Loucy (cell line): ENCODE measurements around the gene WFDC12.

ENCODE experiments used
- H2AFZ ChIP-seq: fragments of 200-600 bp; sonication (generic); 2 replicates; pipeline ENCODE4 v1.6.0; 2016; ENCODE audit warnings: antibody characterized with exemption, mild to moderate bottlenecking, low read length, moderate library complexity
- H3F3A ChIP-seq: fragments of 200-600 bp; 2 replicates; pipeline ENCODE4 v1.6.0; 2016; ENCODE audit warnings: antibody characterized with exemption, low read depth, mild to moderate bottlenecking
- H3K27me3 ChIP-seq: fragments of 200-600 bp; sonication (generic); 2 replicates; pipeline ENCODE4 v1.6.1; 2014; ENCODE audit warnings: low read length, mild to moderate bottlenecking; ENCODE audit not compliant: insufficient read depth, poor library complexity, severe bottlenecking
- H3K36me3 ChIP-seq: fragments of 200-600 bp; sonication (generic); 2 replicates; pipeline ENCODE4 v1.6.1; 2016; ENCODE audit warnings: low read length; ENCODE audit not compliant: insufficient read depth
- H3K4me1 ChIP-seq: fragments of 200-600 bp; sonication (generic); 2 replicates; pipeline ENCODE4 v1.5.1; 2014; ENCODE audit warnings: low read length, mild to moderate bottlenecking; ENCODE audit not compliant: insufficient read depth, poor library complexity, severe bottlenecking
- H3K4me2 ChIP-seq: fragments of 200-600 bp; sonication (generic); 2 replicates; pipeline ENCODE4 v1.6.0; 2014; ENCODE audit warnings: antibody characterized with exemption, low read length, low read depth, mild to moderate bottlenecking; ENCODE audit not compliant: poor library complexity, severe bottlenecking
- H3K4me3 ChIP-seq: fragments of 200-600 bp; sonication (generic); 2 replicates; pipeline ENCODE4 v1.5.1; 2014; ENCODE audit warnings: low read length, mild to moderate bottlenecking, mixed read lengths; ENCODE audit not compliant: poor library complexity, severe bottlenecking
- H3K79me2 ChIP-seq: fragments of 200-600 bp; sonication (generic); 2 replicates; pipeline ENCODE4 v1.6.1; 2014; ENCODE audit warnings: low read length; ENCODE audit not compliant: insufficient read depth
- H3K9ac ChIP-seq: fragments of 200-600 bp; sonication (generic); 2 replicates; pipeline ENCODE4 v1.6.0; 2014; ENCODE audit warnings: mild to moderate bottlenecking, low read depth, low read length, moderate library complexity; ENCODE audit not compliant: poor library complexity, severe bottlenecking
- H3K9me2 ChIP-seq: fragments of 200-600 bp; sonication (generic); replicated peaks from 2 replicates; pipeline ENCODE4 v1.6.1; 2016; ENCODE audit warnings: low read depth, low read length, mixed read lengths
- H3K9me3 ChIP-seq: fragments of 200-600 bp; sonication (generic); 2 replicates; pipeline ENCODE4 v1.6.1; 2014; ENCODE audit warnings: mild to moderate bottlenecking, antibody characterized with exemption, low read length, low read depth; ENCODE audit not compliant: insufficient read depth
- H4K20me1 ChIP-seq: fragments of 200-600 bp; sonication (generic); 2 replicates; pipeline ENCODE4 v1.6.0; 2014; ENCODE audit warnings: antibody characterized with exemption, low read length, mild to moderate bottlenecking; ENCODE audit not compliant: insufficient read depth, poor library complexity, severe bottlenecking
- CTCF ChIP-seq: fragments of 200-600 bp; sonication (generic); conservative IDR thresholded peaks from 2 replicates; pipeline ENCODE4 v1.5.1; 2014; ENCODE audit warnings: mild to moderate bottlenecking, antibody characterized with exemption, low read length
- EZH2phosphoT487 ChIP-seq: fragments of 200-600 bp; IDR thresholded peaks from 2 replicates; pipeline ENCODE4 v1.6.1; 2018; ENCODE audit warnings: antibody characterized with exemption, mild to moderate bottlenecking, moderate library complexity, borderline replicate concordance

Gene WFDC12

GRCh38 chr20:45154183-45154582 is 29.9 kb upstream of the WFDC12 start:
- Histone ChIP-seq H3K4me3 (no peak overlapping the region), H3K4me2 (no peak overlapping the region), H3K9me3 (peaks cover 2% of the 10 kb centered on the region; the same call in 1 of the 2 replicates), H2AFZ (no peak overlapping the region), H3K9me2 (no peaks in the 10 kb centered on the region), H3K36me3 (no peaks in the 10 kb centered on the region), H3K9ac (no peak overlapping the region), H3F3A (no peaks in the 10 kb centered on the region), H4K20me1 (no peaks in the 10 kb centered on the region), H3K79me2 (no peaks in the 10 kb centered on the region), H3K27me3 (no peaks in the 10 kb centered on the region), H3K4me1 (no peaks in the 10 kb centered on the region)
- TF ChIP-seq CTCF: 0 out of 2 replicates have a peak, but pooled peaks have one; percentile 24
- TF ChIP-seq EZH2phosphoT487: no peak

GRCh38 chr20:45153752-45154151 is 29.5 kb upstream of the WFDC12 start:
- no peak overlapping the region for H3K9ac ChIP-seq
- H3K4me2 ChIP-seq: no peak overlapping the region
- no peaks in the 10 kb centered on the region; the same call in 1 of the 2 replicates for H3K9me3 ChIP-seq

GRCh38 chr20:45153147-45153546 is 28.9 kb upstream of the WFDC12 start:
- TF ChIP-seq EZH2phosphoT487 (no peak), CTCF (no peak)
- Histone ChIP-seq H3K4me1 (no peaks in the 10 kb centered on the region), H3K9me2 (no peaks in the 10 kb centered on the region), H3K79me2 (no peaks in the 10 kb centered on the region), H3K36me3 (no peaks in the 10 kb centered on the region), H3K4me2 (no peak overlapping the region), H4K20me1 (no peaks in the 10 kb centered on the region), H3F3A (no peaks in the 10 kb centered on the region), H3K27me3 (no peaks in the 10 kb centered on the region), H3K4me3 (no peak overlapping the region), H2AFZ (no peak overlapping the region), H3K9me3 (no peaks in the 10 kb centered on the region), H3K9ac (no peak overlapping the region)

More at GRCh38 chr20:45153752-45154151, 29.5 kb upstream of the WFDC12 start:
- Histone ChIP-seq H3K4me1 (no peaks in the 10 kb centered on the region), H4K20me1 (no peaks in the 10 kb centered on the region), H3K79me2 (no peaks in the 10 kb centered on the region), H2AFZ (no peak overlapping the region), H3K36me3 (no peaks in the 10 kb centered on the region), H3F3A (no peaks in the 10 kb centered on the region), H3K9me2 (no peaks in the 10 kb centered on the region), H3K4me3 (no peak overlapping the region), H3K27me3 (no peaks in the 10 kb centered on the region)
- no peak for TF ChIP-seq CTCF
- no peak for TF ChIP-seq EZH2phosphoT487
